T-helper 2 cell treated with Interferon-gamma antibody and Interleukin-4, amounts not matched to agents 5 μg/mL and 100 μg/mL, for 36 hours (primary cell): ENCODE data around the gene U2AF1.
"Not testable (repeated sequence)": the region's sequence is repeated elsewhere in the genome, so short reads cannot be mapped to it uniquely, and the experiment has no call there.

Experiments
- DNase-seq: peaks from one replicate; pipeline ENCODE4 v3.0.0; 2021; ENCODE audit warnings: low spot score
- H3K27ac Mint-ChIP-seq: one replicate; pipeline ENCODE4 v1.8.0; 2021; ENCODE audit warnings: mild to moderate bottlenecking, mixed read lengths
- H3K27me3 Mint-ChIP-seq: one replicate; pipeline ENCODE4 v1.8.0; 2021; ENCODE audit warnings: low read depth, mixed read lengths
- H3K36me3 Mint-ChIP-seq: one replicate; pipeline ENCODE4 v1.8.0; 2021; ENCODE audit warnings: low read depth, mixed read lengths
- H3K4me1 Mint-ChIP-seq: one replicate; pipeline ENCODE4 v1.8.0; 2021; ENCODE audit warnings: low read depth, mixed read lengths
- H3K4me3 Mint-ChIP-seq: one replicate; pipeline ENCODE4 v1.8.0; 2022; ENCODE audit warnings: mild to moderate bottlenecking, moderate library complexity, mixed read lengths
- H3K9me3 Mint-ChIP-seq: one replicate; pipeline ENCODE4 v1.8.0; 2021; ENCODE audit warnings: mixed read lengths

Gene U2AF1

GRCh38 chr21:43068065-43068464 lies 39.3 kb downstream of the U2AF1 start:
- H3K4me1 Mint-ChIP-seq, H3K27me3 Mint-ChIP-seq, H3K9me3 Mint-ChIP-seq, DNase-seq, H3K4me3 Mint-ChIP-seq, H3K27ac Mint-ChIP-seq, H3K36me3 Mint-ChIP-seq: not testable (repeated sequence)

- not testable (repeated sequence) for H3K4me3 Mint-ChIP-seq, H3K27me3 Mint-ChIP-seq, DNase-seq, H3K36me3 Mint-ChIP-seq, H3K27ac Mint-ChIP-seq, H3K9me3 Mint-ChIP-seq, H3K4me1 Mint-ChIP-seq
Observed at GRCh38 chr21:43066690-43067089, 40.7 kb downstream of the U2AF1 start.

DNA sequence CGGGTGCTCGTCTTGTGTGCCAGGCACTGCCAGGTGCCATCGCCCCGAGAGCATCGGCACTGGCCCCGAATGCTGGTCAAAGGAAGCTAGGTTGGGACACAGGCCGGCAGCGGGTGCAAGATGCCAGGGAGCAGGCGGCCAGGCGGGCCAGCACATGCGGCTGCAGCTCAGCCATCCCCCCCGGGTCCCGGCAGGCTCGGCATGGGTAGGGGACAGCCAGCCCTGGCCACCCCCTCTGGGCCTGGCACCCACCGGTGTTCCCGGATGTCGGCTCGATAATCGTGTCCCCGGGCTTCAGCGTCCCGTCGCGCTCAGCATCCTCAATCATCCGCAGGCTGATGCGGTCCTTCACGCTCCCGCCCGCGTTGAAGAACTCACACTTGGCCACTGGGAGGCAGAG lies 41.4 kb downstream of the U2AF1 start:
- not testable (repeated sequence) for H3K9me3 Mint-ChIP-seq, H3K27me3 Mint-ChIP-seq

GRCh38 chr21:43064265-43064917 lies 43.0 kb downstream of the U2AF1 start:
- H3K36me3 Mint-ChIP-seq, H3K4me1 Mint-ChIP-seq, DNase-seq, H3K4me3 Mint-ChIP-seq, H3K27me3 Mint-ChIP-seq, H3K27ac Mint-ChIP-seq, H3K9me3 Mint-ChIP-seq: not testable (repeated sequence)

More for the DNA sequence above, 41.4 kb downstream of the U2AF1 start:
- not testable (repeated sequence) for H3K36me3 Mint-ChIP-seq, DNase-seq, H3K4me1 Mint-ChIP-seq, H3K4me3 Mint-ChIP-seq, H3K27ac Mint-ChIP-seq

- H3K4me3 Mint-ChIP-seq, H3K4me1 Mint-ChIP-seq, DNase-seq, H3K9me3 Mint-ChIP-seq, H3K27ac Mint-ChIP-seq, H3K36me3 Mint-ChIP-seq, H3K27me3 Mint-ChIP-seq: not testable (repeated sequence)
Observed at GRCh38 chr21:43062955-43063664, 44.3 kb downstream of the U2AF1 start.

DNA sequence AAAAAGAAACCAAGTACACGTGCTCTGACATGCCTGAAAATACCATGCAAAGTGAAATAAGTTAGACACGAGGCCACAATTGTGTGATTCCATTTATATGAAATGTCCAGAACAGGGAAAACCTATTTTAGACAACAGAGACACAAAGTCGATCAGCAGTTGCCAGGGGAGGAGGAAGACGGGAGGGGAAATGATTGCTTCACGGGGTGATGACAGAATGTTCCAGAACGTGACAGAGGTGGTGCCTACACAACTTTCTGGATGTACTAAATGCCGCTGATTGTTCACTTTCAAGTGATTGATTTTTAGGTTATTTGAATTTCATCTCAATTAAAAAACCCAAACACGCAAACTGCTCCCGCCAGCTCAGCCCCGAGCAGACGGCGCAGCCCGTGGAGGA lies 54.3 kb downstream of the U2AF1 start:
- H3K4me3 Mint-ChIP-seq, H3K27ac Mint-ChIP-seq, DNase-seq, H3K9me3 Mint-ChIP-seq, H3K36me3 Mint-ChIP-seq, H3K27me3 Mint-ChIP-seq, H3K4me1 Mint-ChIP-seq: not testable (repeated sequence)

DNA sequence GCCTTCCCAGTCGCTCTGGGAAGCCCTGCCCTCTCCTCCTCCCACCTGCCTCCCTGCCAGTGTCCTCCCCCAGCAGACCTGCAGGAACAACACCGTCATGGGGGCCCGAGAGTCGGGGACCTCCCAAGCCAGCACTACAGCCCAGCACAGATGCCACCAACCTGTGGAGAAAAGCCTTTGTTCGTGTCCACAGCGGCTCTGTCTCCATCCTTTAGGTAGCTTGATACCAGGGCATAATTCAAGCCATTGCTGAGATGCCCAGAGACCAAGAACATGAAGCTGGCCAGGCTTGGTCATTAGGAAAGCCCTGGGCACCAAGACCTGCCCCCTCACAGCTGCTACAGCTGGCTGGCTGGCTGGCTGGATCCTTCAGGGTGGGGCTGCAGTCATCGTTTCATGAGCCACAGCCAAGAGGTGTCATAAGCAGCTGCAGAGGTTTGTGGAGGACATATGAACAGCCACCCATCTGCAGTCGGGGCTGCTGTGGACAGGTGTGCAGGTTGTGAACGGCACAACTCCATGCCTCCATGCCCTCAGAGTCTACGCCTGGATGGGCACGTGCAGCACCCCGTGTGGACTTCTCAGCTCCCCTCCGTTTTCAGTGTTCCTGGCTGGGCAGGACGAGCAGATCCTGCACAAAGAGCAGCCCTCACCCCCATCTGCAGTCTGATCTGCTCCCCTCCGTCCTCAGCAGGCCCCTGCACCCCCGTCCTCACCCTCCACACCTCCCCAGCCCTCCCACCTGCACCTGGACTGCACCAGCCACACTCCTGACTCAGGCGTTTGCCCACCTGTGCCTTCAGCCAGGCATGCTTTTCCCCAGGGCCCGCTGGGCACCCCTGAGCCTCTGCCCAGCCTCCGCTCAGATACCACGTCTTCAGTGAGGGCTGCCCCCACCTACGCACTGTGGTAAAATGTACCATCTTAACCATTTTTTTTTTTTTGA lies 61.2 kb downstream of the U2AF1 start:
- not testable (repeated sequence) for H3K4me1 Mint-ChIP-seq, H3K9me3 Mint-ChIP-seq, DNase-seq, H3K36me3 Mint-ChIP-seq, H3K27me3 Mint-ChIP-seq, H3K4me3 Mint-ChIP-seq
- H3K27ac Mint-ChIP-seq, result peak overlapping the region; percentile 49

- peak overlapping the region; percentile 81 for H3K27ac Mint-ChIP-seq
- not testable (repeated sequence) for H3K4me1 Mint-ChIP-seq, H3K9me3 Mint-ChIP-seq, H3K36me3 Mint-ChIP-seq, H3K27me3 Mint-ChIP-seq, DNase-seq
- peak overlapping the region; percentile 22 for H3K4me3 Mint-ChIP-seq
Observed at GRCh38 chr21:43045165-43045875, 62.0 kb downstream of the U2AF1 start.

DNA sequence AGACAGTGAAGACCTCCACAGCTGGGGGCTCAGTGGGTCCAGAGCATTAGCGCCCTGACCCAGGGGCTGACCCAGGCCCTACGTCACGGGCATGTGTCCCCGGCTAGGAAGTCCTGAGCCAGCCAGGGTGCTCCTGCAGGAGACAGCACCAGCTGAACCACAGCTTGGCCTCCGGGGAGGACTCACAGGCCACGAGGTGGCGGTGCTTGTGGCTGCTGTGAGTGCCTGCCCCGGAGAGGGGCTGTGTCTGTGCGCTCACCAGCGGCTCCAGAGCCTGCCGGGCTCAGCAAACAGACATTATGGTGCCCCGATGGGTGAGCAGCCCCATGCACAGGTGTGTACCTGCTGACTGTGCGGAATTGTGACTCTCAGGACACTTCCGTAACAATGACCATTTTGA lies 62.8 kb downstream of the U2AF1 start:
- not testable (repeated sequence) for H3K4me1 Mint-ChIP-seq, H3K27ac Mint-ChIP-seq, H3K4me3 Mint-ChIP-seq, H3K9me3 Mint-ChIP-seq, DNase-seq, H3K27me3 Mint-ChIP-seq, H3K36me3 Mint-ChIP-seq

GRCh38 chr21:43043291-43043690 lies 64.1 kb downstream of the U2AF1 start:
- H3K4me3 Mint-ChIP-seq, result not testable (repeated sequence)

More at GRCh38 chr21:43043291-43043690, 64.1 kb downstream of the U2AF1 start:
- H3K27ac Mint-ChIP-seq, H3K36me3 Mint-ChIP-seq, H3K27me3 Mint-ChIP-seq, H3K4me1 Mint-ChIP-seq, DNase-seq, H3K9me3 Mint-ChIP-seq: not testable (repeated sequence)
